Muscle layer of duodenum (tissue), 2 donors: ENCODE data around the gene FREY1.
A peak's percentile ranks its signal among the peaks of the same experiment; 100 is the strongest.

Source experiments
- H3K27ac ChIP-seq: one replicate; pipeline ENCODE4 v1.7.0; 2013; ENCODE audit warnings: mild to moderate bottlenecking, low read length
- H3K27me3 ChIP-seq: one replicate; pipeline ENCODE4 v1.7.0; 2013; ENCODE audit warnings: low read depth, mild to moderate bottlenecking, control low read depth, low read length
- H3K36me3 ChIP-seq, 2 donors: one replicate each; pipeline ENCODE4 v1.7.0; 2013; ENCODE audit warnings: low read length in 2 of 2, control low read depth in 1 of 2, mild to moderate bottlenecking in 1 of 2; ENCODE audit not compliant: insufficient read depth in 2 of 2, control insufficient read depth in 1 of 2
- H3K4me1 ChIP-seq, 2 donors: one replicate each; pipeline ENCODE4 v1.7.0; 2013; ENCODE audit warnings: low read length in 2 of 2, mild to moderate bottlenecking in 2 of 2, control low read depth in 1 of 2, moderate library complexity in 1 of 2; ENCODE audit not compliant: insufficient read depth in 2 of 2, control insufficient read depth in 1 of 2
- H3K4me3 ChIP-seq, 2 donors: one replicate each; pipeline ENCODE4 v1.7.0; 2013; ENCODE audit warnings: low read length in 2 of 2, low read depth in 1 of 2, mild to moderate bottlenecking in 1 of 2
- H3K9me3 ChIP-seq, 2 donors: one replicate each; pipeline ENCODE4 v1.7.0; 2013; ENCODE audit warnings: low read length in 2 of 2, control low read depth in 1 of 2, mild to moderate bottlenecking in 1 of 2; ENCODE audit not compliant: control insufficient read depth in 1 of 2
- donor health status: healthy.

FREY1 gene

DNA sequence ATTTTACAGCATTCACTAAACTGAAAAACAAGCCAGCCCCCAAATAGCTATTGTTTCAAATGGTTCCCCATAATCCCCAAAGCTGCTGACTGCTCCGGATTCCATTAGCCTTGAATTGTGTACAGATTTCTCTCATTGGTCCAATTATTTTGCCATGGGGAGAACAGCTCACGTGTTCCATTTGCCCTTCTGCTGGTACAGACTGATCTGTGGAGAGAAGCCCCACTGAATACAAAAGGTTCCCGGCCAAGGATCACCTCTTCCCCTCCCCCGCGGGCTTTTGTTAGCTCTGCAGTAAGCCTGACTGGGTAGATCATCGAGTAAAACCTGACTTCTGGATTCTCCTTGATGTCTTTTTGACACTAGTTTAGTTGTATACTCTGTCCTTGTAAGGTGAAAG is 30.7 kb downstream of the FREY1 start:
- no peaks in the 10 kb centered on the region for H3K9me3 ChIP-seq
- H3K27ac ChIP-seq: no peak overlapping the region
- no peaks in the 10 kb centered on the region for H3K27me3 ChIP-seq
- H3K36me3 ChIP-seq: peaks cover 69 to 70% of the 10 kb centered on the region in 2 donors
- no peak overlapping the region for H3K4me3 ChIP-seq
- H3K4me1 ChIP-seq: peaks cover 0 to 12% of the 10 kb centered on the region in 2 donors

GRCh38 chr11:45872651-45873356 is 34.3 kb downstream of the FREY1 start:
- Histone ChIP-seq H3K27ac (no peak overlapping the region), H3K9me3 (no peaks in the 10 kb centered on the region), H3K36me3 (peaks cover 77 to 86% of the 10 kb centered on the region in 2 donors), H3K27me3 (no peaks in the 10 kb centered on the region), H3K4me3 (no peak overlapping the region), H3K4me1 (no peaks in the 10 kb centered on the region)

- no peaks in the 10 kb centered on the region for H3K27me3 ChIP-seq
- no peaks in the 10 kb centered on the region for H3K9me3 ChIP-seq
- H3K4me1 ChIP-seq: no peaks in the 10 kb centered on the region
- peaks cover 76 to 87% of the 10 kb centered on the region in 2 donors for H3K36me3 ChIP-seq
- H3K4me3 ChIP-seq: no peak overlapping the region
- H3K27ac ChIP-seq: no peak overlapping the region
Observed at GRCh38 chr11:45871638-45872037, 35.4 kb downstream of the FREY1 start.

DNA sequence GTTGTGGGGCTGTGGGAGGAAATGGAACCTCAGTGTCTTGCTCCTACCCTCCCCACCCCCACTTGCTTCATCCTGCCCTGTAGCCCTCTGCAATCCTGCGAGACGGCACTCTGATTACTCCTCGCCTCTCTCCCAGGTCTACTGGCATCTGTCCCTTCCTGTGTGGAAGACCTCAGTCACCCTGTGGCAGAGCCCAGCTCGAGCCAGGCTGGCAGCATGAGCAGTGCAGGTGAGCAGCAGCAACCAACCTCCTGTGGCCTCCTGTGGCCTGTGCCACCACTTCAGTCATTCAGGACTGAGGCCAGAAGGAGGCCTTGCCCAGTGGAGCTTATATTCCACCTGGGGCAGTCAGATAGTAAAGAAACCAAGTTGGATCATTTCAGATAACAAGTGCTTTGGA is 36.4 kb downstream of the FREY1 start:
- Histone ChIP-seq H3K9me3 (no peaks in the 10 kb centered on the region), H3K4me1 (no peaks in the 10 kb centered on the region), H3K4me3 (no peak overlapping the region), H3K36me3 (peaks cover 71 to 89% of the 10 kb centered on the region in 2 donors), H3K27me3 (no peaks in the 10 kb centered on the region), H3K27ac (no peak overlapping the region)

DNA sequence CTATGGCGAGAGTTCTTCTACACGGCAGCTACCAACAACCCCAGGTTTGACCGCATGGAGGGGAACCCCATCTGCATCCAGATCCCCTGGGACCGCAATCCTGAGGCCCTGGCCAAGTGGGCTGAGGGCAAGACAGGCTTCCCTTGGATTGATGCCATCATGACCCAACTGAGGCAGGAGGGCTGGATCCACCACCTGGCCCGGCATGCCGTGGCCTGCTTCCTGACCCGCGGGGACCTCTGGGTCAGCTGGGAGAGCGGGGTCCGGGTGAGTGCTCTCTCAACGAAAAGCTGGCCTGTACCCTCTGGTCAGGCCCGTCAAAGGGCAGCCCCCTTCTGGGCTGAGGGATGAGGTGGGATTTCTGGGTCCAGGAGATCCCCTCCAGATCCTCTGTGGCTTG is 37.5 kb downstream of the FREY1 start:
- Histone ChIP-seq H3K4me1 (no peaks in the 10 kb centered on the region), H3K27ac (no peak overlapping the region), H3K36me3 (peaks cover 70 to 89% of the 10 kb centered on the region in 2 donors), H3K9me3 (no peaks in the 10 kb centered on the region), H3K4me3 (no peak overlapping the region), H3K27me3 (no peaks in the 10 kb centered on the region)

GRCh38 chr11:45864041-45864440 is 43.0 kb downstream of the FREY1 start:
- peaks cover 65 to 83% of the 10 kb centered on the region in 2 donors for H3K36me3 ChIP-seq
- no peaks in the 10 kb centered on the region for H3K27me3 ChIP-seq
- no peak overlapping the region for H3K4me3 ChIP-seq
- H3K27ac ChIP-seq: no peak overlapping the region
- H3K9me3 ChIP-seq: no peaks in the 10 kb centered on the region
- H3K4me1 ChIP-seq: peaks cover 2 to 24% of the 10 kb centered on the region in 2 donors

DNA sequence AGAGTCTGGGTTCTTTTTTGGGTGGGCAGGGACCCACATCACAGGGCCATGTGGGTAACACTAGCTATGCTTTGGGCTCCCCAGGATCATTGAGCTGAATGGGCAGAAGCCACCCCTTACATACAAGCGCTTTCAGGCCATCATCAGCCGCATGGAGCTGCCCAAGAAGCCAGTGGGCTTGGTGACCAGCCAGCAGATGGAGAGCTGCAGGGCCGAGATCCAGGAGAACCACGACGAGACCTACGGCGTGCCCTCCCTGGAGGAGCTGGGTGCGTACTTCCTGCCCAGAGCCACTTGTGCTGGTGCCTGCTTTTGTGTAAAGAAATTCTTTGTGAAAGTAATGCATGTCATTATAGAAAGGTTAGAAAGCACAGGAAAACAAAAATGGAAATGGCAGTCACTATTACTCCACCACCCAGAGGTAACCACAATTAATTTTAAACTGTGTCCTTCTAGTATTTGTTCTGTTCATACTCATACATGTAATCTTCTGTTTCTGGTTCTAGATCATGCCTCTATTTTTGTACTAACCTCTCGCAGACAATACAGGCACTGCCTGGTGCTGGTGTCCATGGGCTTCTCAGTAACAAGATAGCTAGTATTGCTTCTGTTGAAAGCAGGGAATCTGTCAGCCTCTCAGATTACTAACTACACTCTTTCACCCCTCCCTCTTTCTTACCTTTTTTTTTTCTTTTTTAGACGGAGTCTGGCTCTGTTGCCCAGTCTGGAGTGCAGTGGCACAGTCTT is 46.1 kb downstream of the FREY1 start:
- peaks cover 53 to 54% of the 10 kb centered on the region in 2 donors for H3K36me3 ChIP-seq
- no peaks in the 10 kb centered on the region for H3K9me3 ChIP-seq
- H3K27ac ChIP-seq: peak overlapping the region; percentile 18
- H3K4me3 ChIP-seq: no peak overlapping the region
- H3K27me3 ChIP-seq: no peaks in the 10 kb centered on the region
- H3K4me1 ChIP-seq: peaks cover 23 to 54% of the 10 kb centered on the region in 2 donors

- Histone ChIP-seq H3K36me3 (peaks cover 47 to 48% of the 10 kb centered on the region in 2 donors), H3K4me3 (no peak overlapping the region), H3K4me1 (peaks cover 27 to 60% of the 10 kb centered on the region in 2 donors), H3K9me3 (no peaks in the 10 kb centered on the region), H3K27me3 (no peaks in the 10 kb centered on the region), H3K27ac (peak overlapping the region; percentile 18)
Observed at GRCh38 chr11:45860348-45860747, 46.7 kb downstream of the FREY1 start.

- no peaks in the 10 kb centered on the region for H3K9me3 ChIP-seq
- H3K27ac ChIP-seq: peak overlapping the region; percentile 86
- peaks cover 31 to 66% of the 10 kb centered on the region in 2 donors for H3K4me1 ChIP-seq
- peaks cover 44 to 45% of the 10 kb centered on the region in 2 donors for H3K36me3 ChIP-seq
- H3K4me3 ChIP-seq: peak overlapping the region in 1 of 2 donors; percentile 3
- H3K27me3 ChIP-seq: no peaks in the 10 kb centered on the region
Observed at GRCh38 chr11:45859661-45860140, 47.4 kb downstream of the FREY1 start.

DNA sequence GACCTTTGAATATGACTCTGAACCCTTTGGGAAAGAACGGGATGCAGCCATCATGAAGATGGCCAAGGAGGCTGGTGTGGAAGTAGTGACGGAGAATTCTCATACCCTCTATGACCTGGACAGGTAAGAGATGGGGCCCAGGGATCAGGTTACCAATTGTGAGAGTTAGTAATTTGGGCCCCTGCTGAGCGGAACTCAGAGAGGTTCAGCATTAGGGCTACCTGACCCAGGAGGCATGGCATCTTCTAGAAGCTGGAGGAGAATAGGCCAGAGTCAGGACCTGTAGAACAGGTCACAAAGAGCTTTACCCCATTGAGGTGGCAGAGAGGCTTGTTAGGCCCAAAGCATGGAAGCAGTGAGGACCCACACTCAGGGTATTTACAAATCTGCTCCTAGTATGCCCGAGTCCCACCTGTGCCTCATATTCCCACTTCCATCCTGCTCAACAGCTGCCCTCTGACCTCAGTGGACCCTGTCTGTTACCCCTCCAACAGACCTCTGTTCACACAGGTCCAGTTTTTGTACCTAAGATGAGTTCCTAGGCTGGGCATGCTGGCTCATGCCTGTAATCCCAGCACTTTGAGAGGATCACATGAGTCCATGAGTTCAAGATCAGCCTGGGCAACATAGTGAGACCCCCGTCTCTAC is 48.2 kb downstream of the FREY1 start:
- Histone ChIP-seq H3K4me3 (peak overlapping the region in 1 of 2 donors; percentile 14), H3K9me3 (no peaks in the 10 kb centered on the region), H3K27me3 (no peaks in the 10 kb centered on the region), H3K36me3 (peaks cover 39 to 42% of the 10 kb centered on the region in 2 donors), H3K4me1 (peaks cover 32 to 72% of the 10 kb centered on the region in 2 donors), H3K27ac (peak overlapping the region; percentile 86)

DNA sequence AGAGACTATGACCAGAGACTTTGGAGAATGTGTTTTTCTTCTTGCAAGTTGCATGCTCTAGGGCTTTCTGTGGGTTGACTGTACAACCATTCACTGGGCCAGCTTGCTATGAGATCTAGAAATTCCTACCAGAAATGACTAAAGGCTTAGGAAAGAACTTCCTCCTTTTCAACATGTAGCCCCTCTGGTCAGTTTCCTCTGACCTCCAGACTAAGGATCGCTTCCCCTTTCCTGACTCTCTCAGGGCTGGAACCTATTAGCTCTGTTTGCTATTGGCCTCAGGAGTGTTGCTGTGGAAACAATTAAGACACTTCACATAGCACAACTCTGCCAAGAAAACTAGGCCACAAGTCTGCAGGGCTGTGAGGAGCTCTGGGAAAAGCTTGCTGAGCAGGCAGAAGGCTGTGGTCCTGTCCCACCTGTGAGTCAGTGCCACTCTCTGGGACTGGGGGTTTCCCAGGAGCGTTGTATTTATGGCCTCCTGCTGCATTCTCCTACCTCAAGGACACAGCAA is 49.1 kb downstream of the FREY1 start:
- H3K9me3 ChIP-seq: no peaks in the 10 kb centered on the region
- H3K36me3 ChIP-seq: peaks cover 31 to 34% of the 10 kb centered on the region in 2 donors
- peak overlapping the region; percentile 86 for H3K27ac ChIP-seq
- H3K4me1 ChIP-seq: peaks cover 35 to 80% of the 10 kb centered on the region in 2 donors
- peak overlapping the region in 1 of 2 donors; percentile 14 for H3K4me3 ChIP-seq
- H3K27me3 ChIP-seq: no peaks in the 10 kb centered on the region
